K562 (cell line): ENCODE measurements around the gene ATG12.

Experiments used
- GATA2 ChIP-seq: sonication (generic); formaldehyde crosslinking; IDR thresholded peaks from 2 replicates; pipeline ENCODE4 v1.4.0; 2020; ENCODE audit warnings: mild to moderate bottlenecking, missing genetic modification reagents
- HNRNPK ChIP-seq: fragments of 200-400 bp; formaldehyde crosslinking; IDR thresholded peaks from one replicate; pipeline ENCODE4 v1.6.1; 2018; ENCODE audit warnings: mild to moderate bottlenecking, low read depth, low read length; ENCODE audit not compliant: poor library complexity, severe bottlenecking
- ZNF174 ChIP-seq: fragments of 250-450 bp; sonication (Bioruptor Pico); IDR thresholded peaks from 2 replicates; pipeline ENCODE4 v1.4.0; 2020; ENCODE audit warnings: mild to moderate bottlenecking

- no peak for TF ChIP-seq GATA2 (CRISPR knock-in tag)
- TF ChIP-seq HNRNPK, result no peak
- no peak for TF ChIP-seq ZNF174 (CRISPR knock-in tag)
Observed at GRCh38 chr5:115798252-115798651, 43.1 kb downstream of the ATG12 start.
